Pancreas (tissue), 10 donors: Measurements from ENCODE around the gene HTR4. TPM values are rescaled to one million over a fixed set of nuclear protein-coding genes. Genes with fewer than 3 reads are reported as not detected.

Source experiments
- ATAC-seq, 4 donors: fragments of 200-7000 bp; cut with Tn5 transposase; one replicate each; pipeline versions ENCODE4 v1.8.0 to v1.9.1; 2020; ENCODE audit warnings: mild to moderate bottlenecking in 4 of 4, moderate library complexity in 4 of 4
- DNase-seq, 6 donors: peaks; one replicate each; pipeline ENCODE4 v3.0.0-alpha.2; 2020
- FAIRE-seq: peaks from 2 replicates; lab custom pipeline; 2012; peaks lifted over from hg19 to GRCh38; lab: Jason Lieb, UNC
- H3K27ac ChIP-seq, 4 donors: fragments of 200-600 bp; sonication (generic); 1 replicate in 3 of 4; 2 replicates in 1 of 4; pipeline versions ENCODE4 v1.5.0 to v1.8.0; 2020
- H3K27me3 ChIP-seq, 4 donors: fragments of 200-600 bp; one replicate each; pipeline ENCODE4 v1.8.0; 2021
- H3K36me3 ChIP-seq, 3 donors: fragments of 200-600 bp; sonication (generic) in 1 of 3; one replicate each; pipeline versions ENCODE4 v1.5.0 to v1.8.0; 2020 to 2021
- H3K4me1 ChIP-seq, 3 donors: fragments of 200-600 bp; one replicate each; pipeline ENCODE4 v1.8.0; 2021
- H3K4me3 ChIP-seq, 4 donors: fragments of 200-600 bp; sonication (generic) in 2 of 4; one replicate each; pipeline versions ENCODE4 v1.5.0 to v1.8.0; 2020 to 2021
- H3K9me3 ChIP-seq, 4 donors: fragments of 200-600 bp; one replicate each; pipeline ENCODE4 v1.8.0; 2021
- whole genome bisulfite sequencing, 2 donors: extraction: QIAGEN DNeasy Blood & Tissue Kit; methylation state at CpG; one replicate each; pipeline ENCODE4 v1.1.7; 2013; 5-methylcytosine and 5-hydroxymethylcytosine counted together
- intact Hi-C, 3 donors: fragments of 100-400 bp; cut with DNase I; formaldehyde crosslinking; loops; one replicate each; pipeline versions ENCODE4 v1.11.1 to v1.14.2; 2022
- polyA plus RNA-seq, 2 donors: library from polyadenylated mRNA; stranded (reverse); fragments of 200-250 nt; gene quantifications; one replicate each; pipeline ENCODE4 v1.2.3, GENCODE V29; 2013
- total RNA-seq, 6 donors: library from RNA; stranded (reverse); fragmentation: NEBNext Ultra II Directional in 4 of 6; extraction: Animal tissue kit (Norgen Biotek cat#: 25700) in 4 of 6; gene quantifications; one replicate each; pipeline versions ENCODE4 v1.2.1 to v1.2.4, GENCODE V29; 2021 to 2023
- TF ChIP-seq, protein P1 (sequence below), 4 donors: fragments of 200-600 bp; sonication (generic) in 3 of 4; IDR thresholded peaks; one replicate each; pipeline versions ENCODE4 v1.5.0 to v1.8.0; 2021; ENCODE audit warnings: antibody characterized with exemption in 4 of 4
- donor health status: healthy with polysubstance abuse.
- donor health status: DM: no; HTN: no; CAD: no; lungs with moderate emphysema.
- donor health status: DM: no; HTN: no; CAD: no.
- donor health status: control.
- donor health status: control.
- donor health status: Bipolar disorder and iron deficiency.
- donor health status: DM: yes; HTN: yes; CAD: no.
- donor health status: DM: no; HTN: no; CAD: no.
- donor health status: DM: no; HTN: no; CAD: no.
- donor health status: DM: yes; HTN: yes; CAD: no.

Gene HTR4
- total and polyA plus RNA-seq, 8 donors = not detected

GRCh38 chr5:148524721-148525120, 129.6 kb downstream of the HTR4 start:
- Histone ChIP-seq H3K9me3 (no peaks in the 10 kb centered on the region), H3K27me3 (no peaks in the 10 kb centered on the region), H3K27ac (no peak overlapping the region), H3K4me1 (no peaks in the 10 kb centered on the region), H3K36me3 (no peaks in the 10 kb centered on the region), H3K4me3 (no peak overlapping the region)
- intact Hi-C loops = no loop called here
- FAIRE-seq = no peak
- no peak for DNase-seq
- 71 to 74% methylated on average over 5 of the region's 5 CpGs for WGBS, 2 donors
- ATAC-seq = no peak
- TF ChIP-seq, protein P1, sequence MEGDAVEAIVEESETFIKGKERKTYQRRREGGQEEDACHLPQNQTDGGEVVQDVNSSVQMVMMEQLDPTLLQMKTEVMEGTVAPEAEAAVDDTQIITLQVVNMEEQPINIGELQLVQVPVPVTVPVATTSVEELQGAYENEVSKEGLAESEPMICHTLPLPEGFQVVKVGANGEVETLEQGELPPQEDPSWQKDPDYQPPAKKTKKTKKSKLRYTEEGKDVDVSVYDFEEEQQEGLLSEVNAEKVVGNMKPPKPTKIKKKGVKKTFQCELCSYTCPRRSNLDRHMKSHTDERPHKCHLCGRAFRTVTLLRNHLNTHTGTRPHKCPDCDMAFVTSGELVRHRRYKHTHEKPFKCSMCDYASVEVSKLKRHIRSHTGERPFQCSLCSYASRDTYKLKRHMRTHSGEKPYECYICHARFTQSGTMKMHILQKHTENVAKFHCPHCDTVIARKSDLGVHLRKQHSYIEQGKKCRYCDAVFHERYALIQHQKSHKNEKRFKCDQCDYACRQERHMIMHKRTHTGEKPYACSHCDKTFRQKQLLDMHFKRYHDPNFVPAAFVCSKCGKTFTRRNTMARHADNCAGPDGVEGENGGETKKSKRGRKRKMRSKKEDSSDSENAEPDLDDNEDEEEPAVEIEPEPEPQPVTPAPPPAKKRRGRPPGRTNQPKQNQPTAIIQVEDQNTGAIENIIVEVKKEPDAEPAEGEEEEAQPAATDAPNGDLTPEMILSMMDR (IDR thresholded peaks at IDR 0.05) = no peak

GRCh38 chr5:148523139-148523538, 131.2 kb downstream of the HTR4 start:
- no peaks in the 10 kb centered on the region for H3K4me1 ChIP-seq
- no peak overlapping the region for H3K27ac ChIP-seq
- H3K36me3 ChIP-seq = no peaks in the 10 kb centered on the region
- TF ChIP-seq, protein P1 (IDR thresholded peaks at IDR 0.05) = no peak
- H3K4me3 ChIP-seq = no peak overlapping the region
- intact Hi-C loops = no loop called here
- ATAC-seq = peak in 1 of 4 donors; percentile 46
- no peaks in the 10 kb centered on the region for H3K27me3 ChIP-seq
- no peaks in the 10 kb centered on the region for H3K9me3 ChIP-seq
- no peak for DNase-seq
- 55 to 63% methylated on average over 5 of the region's 5 CpGs for WGBS, 2 donors
- no peak for FAIRE-seq

- intact Hi-C loops = no loop called here
- H3K27me3 ChIP-seq = no peaks in the 10 kb centered on the region
- no peak overlapping the region for H3K27ac ChIP-seq
- TF ChIP-seq, protein P1 (IDR thresholded peaks at IDR 0.05) = no peak
- no peaks in the 10 kb centered on the region for H3K9me3 ChIP-seq
- DNase-seq = no peak
- no peak for FAIRE-seq
- no peak for ATAC-seq
- 34 to 58% methylated on average over 2 of the region's 2 CpGs for WGBS, 2 donors
- no peaks in the 10 kb centered on the region for H3K36me3 ChIP-seq
- H3K4me3 ChIP-seq = no peak overlapping the region
- H3K4me1 ChIP-seq = no peaks in the 10 kb centered on the region
Observed at GRCh38 chr5:148515460-148515859, 138.9 kb downstream of the HTR4 start.

DNA sequence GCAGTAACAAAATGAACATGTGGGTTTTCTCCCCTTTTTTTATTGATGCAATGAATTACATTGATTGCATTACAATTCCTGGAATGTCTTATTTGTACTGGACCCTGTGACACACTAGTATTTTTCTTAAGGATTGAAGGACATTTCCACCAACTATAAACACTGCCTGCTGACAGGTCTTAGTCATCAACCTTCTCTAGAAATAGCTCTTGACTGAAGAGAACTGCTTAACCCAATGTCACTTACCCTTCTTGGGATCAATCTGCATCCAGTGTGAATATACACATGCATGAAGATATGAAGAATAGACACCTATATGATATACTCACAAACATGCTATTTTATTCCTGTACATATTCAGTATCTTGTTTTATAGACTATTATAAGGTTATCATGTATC, 140.0 kb downstream of the HTR4 start:
- FAIRE-seq (no peak), ATAC-seq (no peak), DNase-seq (no peak)
- intact Hi-C loops = no loop called here
- Histone ChIP-seq H3K36me3 (no peaks in the 10 kb centered on the region), H3K4me1 (no peaks in the 10 kb centered on the region), H3K4me3 (no peak overlapping the region), H3K27ac (no peak overlapping the region), H3K9me3 (no peaks in the 10 kb centered on the region), H3K27me3 (no peaks in the 10 kb centered on the region)
- TF ChIP-seq, protein P1 (IDR thresholded peaks at IDR 0.05) = no peak

- Histone ChIP-seq H3K27ac (no peak overlapping the region), H3K4me3 (no peak overlapping the region), H3K36me3 (no peaks in the 10 kb centered on the region), H3K4me1 (no peaks in the 10 kb centered on the region), H3K9me3 (no peaks in the 10 kb centered on the region), H3K27me3 (no peaks in the 10 kb centered on the region)
- 81 to 82% methylated on average over 9 of the region's 9 CpGs for WGBS, 2 donors
- TF ChIP-seq, protein P1 (IDR thresholded peaks at IDR 0.05) = no peak
- intact Hi-C loops = no loop called here
- DNase-seq (no peak), FAIRE-seq (no peak), ATAC-seq (no peak)
Observed at GRCh38 chr5:148512498-148512897, 141.8 kb downstream of the HTR4 start.
